Endothelial cell of umbilical vein (primary cell): ENCODE measurements around the gene ADIPOR1. TPM values are rescaled to one million over a fixed set of nuclear protein-coding genes. Genes with fewer than 3 reads are reported as not detected.

Experiments
- BruUV-seq: library from RNA; stranded (reverse); fragments of 400-500 nt; replicated peaks from 2 replicates; lab custom pipeline; 2021; lab: Mats Ljungman, UMichigan
- CTCF ChIA-PET: fragments of 300-600, 350-600 bp; sonication (Branson Sonifier 250); formaldehyde crosslinking; loops from one replicate; lab custom pipeline; 2021; ENCODE audit warnings: antibody characterized with exemption, inconsistent platforms; lab: Charles Lee
- POLR2A ChIA-PET: fragments of 300-600, 350-600 bp; sonication (Branson Sonifier 250); formaldehyde crosslinking; loops from one replicate; lab custom pipeline; 2021; ENCODE audit warnings: antibody characterized with exemption, inconsistent platforms; lab: Charles Lee
- DNase-seq: peaks from one replicate; pipeline ENCODE4 v3.0.0-alpha.2; 2011; ENCODE audit warnings: low read depth, low spot score
- FAIRE-seq: peaks from 2 replicates; lab custom pipeline; 2011; peaks lifted over from hg19 to GRCh38; lab: Jason Lieb, UNC
- H2AFZ ChIP-seq: 2 replicates; pipeline ENCODE4 v1.6.0; 2012; ENCODE audit warnings: low read depth, low read length, control low read depth, inconsistent platforms
- H3K27ac ChIP-seq: 2 replicates; pipeline ENCODE4 v1.5.1; 2011; ENCODE audit warnings: low read depth, mild to moderate bottlenecking, control low read depth, low read length, moderate library complexity; ENCODE audit not compliant: insufficient read depth
- H3K27me3 ChIP-seq, 2 experiments: 2 replicates each; pipeline versions ENCODE4 v1.6.0 to v1.6.1; 2011; ENCODE audit warnings: low read length in 2 of 2, mixed read lengths in 1 of 2; ENCODE audit not compliant: control insufficient read depth in 2 of 2, insufficient read depth in 2 of 2
- H3K36me3 ChIP-seq, 2 experiments: 2 replicates in 1 of 2; 3 replicates in 1 of 2; pipeline ENCODE4 v1.5.1; 2011; ENCODE audit warnings: low read length in 2 of 2, mild to moderate bottlenecking in 1 of 2, moderate library complexity in 1 of 2; ENCODE audit not compliant: control insufficient read depth in 2 of 2, insufficient read depth in 2 of 2; ENCODE audit errors: extremely low read depth in 1 of 2
- H3K4me1 ChIP-seq: 3 replicates; pipeline ENCODE4 v1.5.1; 2011; ENCODE audit warnings: mild to moderate bottlenecking, low read length; ENCODE audit not compliant: control insufficient read depth, insufficient read depth; ENCODE audit errors: extremely low read depth
- H3K4me2 ChIP-seq: 2 replicates; pipeline ENCODE4 v1.6.1; 2011; ENCODE audit warnings: low read length, control low read depth, mixed read lengths; ENCODE audit not compliant: insufficient read depth
- H3K4me3 ChIP-seq, 3 experiments: fragments of 200-600 bp in 1 of 3; sonication (generic), shearing (Covaris generic) in 1 of 3; replicated peaks in 1 of 3; 2 replicates each; pipeline ENCODE4 v1.5.1; 2011 to 2016; ENCODE audit warnings: control low read depth in 3 of 3, low read length in 3 of 3, mild to moderate bottlenecking in 2 of 3, inconsistent platforms in 1 of 3, low read depth in 1 of 3, moderate library complexity in 1 of 3; ENCODE audit not compliant: insufficient read depth in 1 of 3
- H3K79me2 ChIP-seq: 2 replicates; pipeline ENCODE4 v1.6.0; 2012; ENCODE audit warnings: low read length, inconsistent platforms; ENCODE audit not compliant: control insufficient read depth, insufficient read depth
- H3K9ac ChIP-seq: replicated peaks from 2 replicates; pipeline ENCODE3; 2011; ENCODE audit warnings: low read length, control low read depth; ENCODE audit not compliant: insufficient read depth; ENCODE audit errors: extremely low read depth
- H3K9me1 ChIP-seq: replicated peaks from 3 replicates; pipeline ENCODE4 v1.6.0; 2011; ENCODE audit warnings: mild to moderate bottlenecking, low read length; ENCODE audit not compliant: control insufficient read depth, insufficient read depth; ENCODE audit errors: extremely low read depth
- H3K9me3 ChIP-seq: replicated peaks from 2 replicates; pipeline ENCODE4 v1.5.1; 2012; ENCODE audit warnings: low read length, inconsistent platforms; ENCODE audit not compliant: control insufficient read depth, insufficient read depth
- H4K20me1 ChIP-seq: replicated peaks from 2 replicates; pipeline ENCODE3; 2011; ENCODE audit warnings: mild to moderate bottlenecking, low read length; ENCODE audit not compliant: control insufficient read depth, insufficient read depth; ENCODE audit errors: extremely low read depth
- CTCF ChIP-seq, 2 donors: IDR thresholded peaks; 1 replicate in 1 of 2; 2 replicates in 1 of 2; pipeline ENCODE4 v1.5.1; 2011; ENCODE audit warnings: low read length in 2 of 2, mild to moderate bottlenecking in 2 of 2, moderate library complexity in 2 of 2, control low read depth in 1 of 2, inconsistent platforms in 1 of 2, low read depth in 1 of 2; ENCODE audit not compliant: insufficient read depth in 1 of 2; ENCODE audit errors: extremely low read depth in 1 of 2
- EZH2 ChIP-seq: IDR thresholded peaks from 2 replicates; pipeline ENCODE4 v1.6.1; 2012; ENCODE audit warnings: borderline replicate concordance, low read depth, mild to moderate bottlenecking, moderate library complexity, low read length, inconsistent platforms; ENCODE audit not compliant: severe bottlenecking
- FOS ChIP-seq: IDR thresholded peaks from 2 replicates; pipeline ENCODE4 v1.6.1; 2011; ENCODE audit warnings: mild to moderate bottlenecking, low read length, moderate library complexity, borderline replicate concordance; ENCODE audit not compliant: insufficient read depth
- GATA2 ChIP-seq: IDR thresholded peaks from 2 replicates; pipeline ENCODE4 v1.7.0; 2011; ENCODE audit warnings: low read depth, mild to moderate bottlenecking, moderate library complexity, mixed read lengths, low read length; ENCODE audit not compliant: insufficient read length, insufficient read depth
- MAX ChIP-seq: IDR thresholded peaks from 2 replicates; pipeline ENCODE4 v1.6.1; 2011; ENCODE audit not compliant: insufficient read depth, insufficient read length
- MYC ChIP-seq: IDR thresholded peaks from one replicate; pipeline ENCODE4 v1.6.1; 2011; ENCODE audit warnings: mild to moderate bottlenecking, low read depth, low read length
- POLR2A ChIP-seq: IDR thresholded peaks from 2 replicates; pipeline ENCODE4 v1.6.1; 2012; ENCODE audit warnings: low read depth, mild to moderate bottlenecking, control low read depth, low read length
- POLR2AphosphoS5 ChIP-seq: IDR thresholded peaks from 2 replicates; pipeline ENCODE4 v1.6.1; 2012; ENCODE audit warnings: low read depth, mild to moderate bottlenecking, control low read depth, low read length, moderate library complexity; ENCODE audit not compliant: insufficient read depth
- dilution Hi-C: fragments of 300-500 bp; cut with MboI; formaldehyde crosslinking; loops from one replicate; pipeline ENCODE4 v1.15.0; 2019; ENCODE audit warnings: low sequenced_read_pairs; ENCODE audit not compliant: extremely low pct_ligation_motif_present
- intact Hi-C: fragments of 100-400 bp; cut with micrococcal nuclease; formaldehyde crosslinking; loops from one replicate; pipeline ENCODE4 v1.10.0; 2022
- polyA plus RNA-seq, 4 experiments: library from polyadenylated mRNA; depleted of rRNA in 3 of 4; stranded (reverse) in 3 of 4; unstranded in 1 of 4; fragments of >200 nt; gene quantifications; 2 replicates each; pipeline versions ENCODE4 v1.2.1 to v1.2.3, GENCODE V29; 2011 to 2012; ENCODE audit warnings: missing spikeins in 1 of 4
- total RNA-seq: library from RNA; stranded (reverse); gene quantifications from 2 replicates; pipeline ENCODE4 v1.2.3, GENCODE V29; 2021

Gene ADIPOR1
- total and polyA plus RNA-seq, 2 donors (not counting 3 experiments of a cell fraction or from before 2014, with no cell fraction given) = 67.2 to 135 TPM

- intact Hi-C loops = loop anchor here (10.0 kb wide), 1 partner anchor 617 kb away; the partner anchor contains the start of genes PPP1R12B and UBE2T
- Histone ChIP-seq H3K4me1 (peaks cover 19% of the 10 kb centered on the region), H3K9ac (no peak overlapping the region), H4K20me1 (peaks cover 3% of the 10 kb centered on the region), H3K36me3 (peaks cover 0 to 8% of the 10 kb centered on the region in 2 experiments), H2AFZ (no peak overlapping the region), H3K4me2 (no peak overlapping the region), H3K79me2 (peaks cover 15% of the 10 kb centered on the region), H3K27ac (no peak overlapping the region), H3K9me1 (no peaks in the 10 kb centered on the region), H3K27me3 (no peaks in the 10 kb centered on the region), H3K9me3 (no peaks in the 10 kb centered on the region), H3K4me3 (no peak overlapping the region)
- FAIRE-seq (no peak), DNase-seq (no peak)
- dilution Hi-C loops = no loop called here
- BruUV-seq = no TSS peak
- TF ChIP-seq POLR2AphosphoS5 = no peak
- TF ChIP-seq CTCF (IDR thresholded peaks at IDR 0.05; ENCODE audit: extremely low read depth in 1 of 2, insufficient read depth in 1 of 2, low read depth in 1 of 2, low read length in 2 of 2) = no peak
- TF ChIP-seq POLR2A = no peak
- TF ChIP-seq GATA2 = no peak
- TF ChIP-seq EZH2 = no peak
- TF ChIP-seq MYC = no peak
- no peak for TF ChIP-seq MAX
- TF ChIP-seq FOS = no peak
- POLR2A ChIA-PET = no interaction called here
- CTCF ChIA-PET = no interaction called here
Observed at GRCh38 chr1:202961220-202961880, 3.2 kb upstream of the ADIPOR1 start.
